Measurements from ENCODE around the gene CTNNA3. TPM values are rescaled to one million over a fixed set of nuclear protein-coding genes. Genes with fewer than 3 reads are reported as not detected.

Gene CTNNA3
- total and polyA plus RNA-seq, 7 donors: under 0.01 to 4.6 (median 2.4) TPM; not detected in 1

GRCh38 chr10:66215920-66216319 lies 1480.1 kb downstream of the CTNNA3 start:
- no peaks in the 10 kb centered on the region for H3K36me3 ChIP-seq
- DNase-seq: no peak
- 37 to 81% methylated on average over 3 of the region's 3 CpGs for whole genome bisulfite sequencing, 2 donors
- H3K4me3 ChIP-seq: no peak overlapping the region
- intact Hi-C loops (cut with DNase I): no loop called here
- no peaks in the 10 kb centered on the region for H3K27me3 ChIP-seq
- TF ChIP-seq EP300 (IDR thresholded peaks at IDR 0.05): no peak
- no peak for TF ChIP-seq POLR2A (IDR thresholded peaks at IDR 0.05)
- no peak for TF ChIP-seq POLR2AphosphoS5 (IDR thresholded peaks at IDR 0.05)
- no peak for TF ChIP-seq CTCF (IDR thresholded peaks at IDR 0.05)
- no peaks in the 10 kb centered on the region for H3K9me3 ChIP-seq
- H3K27ac ChIP-seq: no peak overlapping the region
- no peaks in the 10 kb centered on the region for H3K4me1 ChIP-seq

- H3K4me3 ChIP-seq: no peak overlapping the region
- no peak overlapping the region for H3K27ac ChIP-seq
- no peaks in the 10 kb centered on the region for H3K36me3 ChIP-seq
- no peaks in the 10 kb centered on the region for H3K9me3 ChIP-seq
- 81 to 90% methylated on average over 4 of the region's 4 CpGs for WGBS, 2 donors
- intact Hi-C loops (cut with DNase I): no loop called here
- H3K4me1 ChIP-seq: no peaks in the 10 kb centered on the region
- no peak for TF ChIP-seq EP300 (IDR thresholded peaks at IDR 0.05)
- DNase-seq: no peak
- H3K27me3 ChIP-seq: no peaks in the 10 kb centered on the region
These were observed 1481.1 kb downstream of the CTNNA3 start for GRCh38 chr10:66214721-66215404.

- no peak for TF ChIP-seq CTCF (IDR thresholded peaks at IDR 0.05)
- no peaks in the 10 kb centered on the region for H3K27me3 ChIP-seq
- H3K4me1 ChIP-seq: no peaks in the 10 kb centered on the region
- no peak overlapping the region for H3K27ac ChIP-seq
- no peaks in the 10 kb centered on the region for H3K36me3 ChIP-seq
- H3K9me3 ChIP-seq: no peaks in the 10 kb centered on the region
- intact Hi-C loops (cut with DNase I): no loop called here
- DNase-seq: no peak
- no peak overlapping the region for H3K4me3 ChIP-seq
These were observed 1487.0 kb downstream of the CTNNA3 start for GRCh38 chr10:66209025-66209424.

GRCh38 chr10:66204838-66205237 lies 1491.2 kb downstream of the CTNNA3 start:
- DNase-seq: no peak
- no peaks in the 10 kb centered on the region for H3K36me3 ChIP-seq
- H3K4me1 ChIP-seq: no peaks in the 10 kb centered on the region
- TF ChIP-seq POLR2AphosphoS5 (IDR thresholded peaks at IDR 0.05) (no peak), CTCF (IDR thresholded peaks at IDR 0.05) (no peak), POLR2A (IDR thresholded peaks at IDR 0.05) (no peak), EP300 (IDR thresholded peaks at IDR 0.05) (no peak)
- intact Hi-C loops (cut with DNase I): no loop called here
- H3K27ac ChIP-seq: no peak overlapping the region
- no peak overlapping the region for H3K4me3 ChIP-seq
- H3K9me3 ChIP-seq: no peaks in the 10 kb centered on the region
- H3K27me3 ChIP-seq: no peaks in the 10 kb centered on the region

- Histone ChIP-seq H3K27me3 (no peaks in the 10 kb centered on the region), H3K27ac (no peak overlapping the region), H3K36me3 (no peaks in the 10 kb centered on the region), H3K4me1 (no peaks in the 10 kb centered on the region), H3K9me3 (no peaks in the 10 kb centered on the region), H3K4me3 (no peak overlapping the region)
- intact Hi-C loops (cut with DNase I): no loop called here
- no peak for DNase-seq
- 94 to 95% methylated on average over 3 of the region's 3 CpGs for WGBS, 2 donors
- TF ChIP-seq POLR2AphosphoS5 (IDR thresholded peaks at IDR 0.05): no peak
- no peak for TF ChIP-seq POLR2A (IDR thresholded peaks at IDR 0.05)
- no peak for TF ChIP-seq CTCF (IDR thresholded peaks at IDR 0.05)
- no peak for TF ChIP-seq EP300 (IDR thresholded peaks at IDR 0.05)
These were observed 1493.9 kb downstream of the CTNNA3 start for GRCh38 chr10:66202101-66202500.
